ENCODE results near the gene SAMD5.

DNA sequence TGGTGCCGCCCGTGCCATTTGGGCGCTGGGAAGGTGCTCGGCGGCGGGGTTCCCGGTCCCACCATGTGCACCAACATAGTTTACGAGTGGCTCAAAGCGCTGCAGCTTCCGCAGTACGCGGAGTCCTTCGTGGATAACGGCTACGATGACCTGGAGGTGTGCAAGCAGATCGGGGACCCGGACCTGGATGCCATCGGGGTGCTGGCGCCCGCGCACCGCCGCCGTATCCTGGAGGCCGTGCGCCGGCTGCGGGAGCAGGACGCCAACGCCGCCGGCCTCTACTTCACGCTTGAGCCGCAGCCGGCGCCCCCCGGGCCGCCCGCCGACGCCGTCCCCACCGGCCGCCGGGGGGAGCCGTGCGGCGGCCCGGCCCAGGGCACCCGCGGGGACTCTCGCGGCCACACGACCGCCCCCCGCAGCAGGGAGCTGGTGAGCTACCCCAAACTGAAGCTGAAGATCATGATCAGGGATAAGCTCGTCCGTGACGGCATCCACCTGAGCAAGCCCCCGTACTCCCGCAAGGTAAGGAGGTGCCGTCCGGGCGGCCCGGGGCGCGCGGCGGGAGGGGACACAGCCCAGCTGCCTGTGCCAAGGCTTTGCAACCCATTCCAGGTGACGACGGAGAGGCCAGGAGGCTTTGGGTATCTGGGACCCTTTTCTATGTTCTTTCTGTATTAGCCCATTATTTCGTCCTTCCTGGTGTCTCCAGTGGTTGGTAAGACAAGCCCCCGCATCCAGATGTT, 547 bp downstream of the SAMD5 start:
- TF ChIP-seq, protein P1, sequence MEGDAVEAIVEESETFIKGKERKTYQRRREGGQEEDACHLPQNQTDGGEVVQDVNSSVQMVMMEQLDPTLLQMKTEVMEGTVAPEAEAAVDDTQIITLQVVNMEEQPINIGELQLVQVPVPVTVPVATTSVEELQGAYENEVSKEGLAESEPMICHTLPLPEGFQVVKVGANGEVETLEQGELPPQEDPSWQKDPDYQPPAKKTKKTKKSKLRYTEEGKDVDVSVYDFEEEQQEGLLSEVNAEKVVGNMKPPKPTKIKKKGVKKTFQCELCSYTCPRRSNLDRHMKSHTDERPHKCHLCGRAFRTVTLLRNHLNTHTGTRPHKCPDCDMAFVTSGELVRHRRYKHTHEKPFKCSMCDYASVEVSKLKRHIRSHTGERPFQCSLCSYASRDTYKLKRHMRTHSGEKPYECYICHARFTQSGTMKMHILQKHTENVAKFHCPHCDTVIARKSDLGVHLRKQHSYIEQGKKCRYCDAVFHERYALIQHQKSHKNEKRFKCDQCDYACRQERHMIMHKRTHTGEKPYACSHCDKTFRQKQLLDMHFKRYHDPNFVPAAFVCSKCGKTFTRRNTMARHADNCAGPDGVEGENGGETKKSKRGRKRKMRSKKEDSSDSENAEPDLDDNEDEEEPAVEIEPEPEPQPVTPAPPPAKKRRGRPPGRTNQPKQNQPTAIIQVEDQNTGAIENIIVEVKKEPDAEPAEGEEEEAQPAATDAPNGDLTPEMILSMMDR (IDR thresholded peaks at IDR 0.05; ENCODE audit: control extremely low read depth in 1 of 3, insufficient read depth in 1 of 3, low read depth in 1 of 3, low read length in 3 of 3), result peak in 1 of 3 experiments; percentile 12; a peak in 1 of 4 replicates
- TF ChIP-seq POLR2A (IDR thresholded peaks at IDR 0.05; ENCODE audit: control extremely low read depth in 1 of 2, low read depth in 2 of 2, low read length in 2 of 2) (no peak), TAF1 (IDR thresholded peaks at IDR 0.05; ENCODE audit: low read depth, low read length) (no peak), KDM4A (IDR thresholded peaks at IDR 0.05; ENCODE audit: low read depth, low read length, severe bottlenecking) (peak; percentile 11), HDAC6 (IDR thresholded peaks at IDR 0.05; ENCODE audit: low read depth, low read length) (no peak), CBX5 (IDR thresholded peaks at IDR 0.05; ENCODE audit: low read depth, low read length) (no peak), EGR1 (IDR thresholded peaks at IDR 0.05; ENCODE audit: borderline replicate concordance, low read depth, low read length) (no peak), POLR2AphosphoS5 (IDR thresholded peaks at IDR 0.05; ENCODE audit: low read depth, low read length) (no peak), SIN3A (conservative IDR thresholded peaks at IDR 0.05 in 1 of 2, IDR thresholded peaks at IDR 0.05 in 1 of 2; ENCODE audit: low read depth in 1 of 2, low read length in 2 of 2) (no peak), JUND (IDR thresholded peaks at IDR 0.05; ENCODE audit: low read length) (no peak)
- TF ChIP-seq, protein P2, sequence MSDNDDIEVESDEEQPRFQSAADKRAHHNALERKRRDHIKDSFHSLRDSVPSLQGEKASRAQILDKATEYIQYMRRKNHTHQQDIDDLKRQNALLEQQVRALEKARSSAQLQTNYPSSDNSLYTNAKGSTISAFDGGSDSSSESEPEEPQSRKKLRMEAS (IDR thresholded peaks at IDR 0.05), result peak; percentile 8; the same call in 1 of the 2 replicates

Measured in H1 (cell line).